HEK293 (cell line): ENCODE results near the gene CAMK2D.

Experiments
- CTCF ChIA-PET: fragments of 350-600 bp; formaldehyde crosslinking; extraction: SDS; loops from one replicate; lab custom pipeline; 2021; ENCODE audit warnings: antibody characterized with exemption; lab: Yijun Ruan, JAX
- POLR2A ChIA-PET: fragments of 300-600 bp; formaldehyde crosslinking; extraction: SDS; loops from one replicate; lab custom pipeline; 2020; ENCODE audit warnings: antibody characterized with exemption, inconsistent platforms; lab: Yijun Ruan, JAX
- H3K27ac ChIP-seq: fragments of 200-500 bp; sonication (Bioruptor generic); 2 replicates; pipeline ENCODE4 v1.5.1; 2014; ENCODE audit warnings: low read depth, low read length, control low read depth, inconsistent platforms; ENCODE audit errors: extremely low read depth
- H3K36me3 ChIP-seq, 2 experiments: fragments of 200-500 bp in 1 of 2; sonication (Bioruptor generic) in 1 of 2; 1 replicate in 1 of 2; 2 replicates in 1 of 2; pipeline ENCODE4 v1.5.1; 2014 to 2017; ENCODE audit warnings: inconsistent platforms in 2 of 2, low read length in 2 of 2; ENCODE audit not compliant: control insufficient read depth in 2 of 2, insufficient read depth in 1 of 2
- H3K4me1 ChIP-seq: fragments of 200-500 bp; sonication (Bioruptor generic); 2 replicates; pipeline ENCODE4 v1.5.1; 2014; ENCODE audit warnings: mild to moderate bottlenecking, low read length, inconsistent platforms; ENCODE audit not compliant: control insufficient read depth, insufficient read depth
- H3K4me3 ChIP-seq: 2 replicates; pipeline ENCODE4 v1.5.1; 2011; ENCODE audit warnings: low read depth, mild to moderate bottlenecking, control low read depth, low read length, moderate library complexity
- H3K9me3 ChIP-seq: fragments of 200-500 bp; sonication (Bioruptor generic); 2 replicates; pipeline ENCODE4 v1.5.1; 2014; ENCODE audit warnings: low read depth, low read length, inconsistent platforms; ENCODE audit not compliant: control insufficient read depth, insufficient read depth
- EGR2 ChIP-seq: fragments of 450-650 bp; formaldehyde crosslinking; IDR thresholded peaks from 2 replicates; pipeline ENCODE4 v1.5.1; 2016; ENCODE audit warnings: low read depth, missing biosample characterization, missing genetic modification characterization
- ELK4 ChIP-seq: IDR thresholded peaks from 2 replicates; pipeline ENCODE4 v1.6.1; 2011; ENCODE audit warnings: mild to moderate bottlenecking, low read depth, low read length, borderline replicate concordance
- GLIS1 ChIP-seq: fragments of 450-650 bp; formaldehyde crosslinking; IDR thresholded peaks from 2 replicates; pipeline ENCODE4 v1.5.1; 2016; ENCODE audit warnings: missing biosample characterization, missing genetic modification characterization
- GLIS2 ChIP-seq: fragments of 450-650 bp; formaldehyde crosslinking; IDR thresholded peaks from 2 replicates; pipeline ENCODE4 v1.5.1; 2016; ENCODE audit warnings: missing biosample characterization, missing genetic modification characterization
- KLF7 ChIP-seq: fragments of 450-650 bp; formaldehyde crosslinking; IDR thresholded peaks from 2 replicates; pipeline ENCODE4 v1.5.1; 2016; ENCODE audit warnings: missing biosample characterization, missing genetic modification characterization, borderline replicate concordance
- YY1 ChIP-seq: fragments of 450-650 bp; formaldehyde crosslinking; IDR thresholded peaks from 2 replicates; pipeline ENCODE4 v1.5.1; 2018; ENCODE audit warnings: missing biosample characterization, missing genetic modification characterization
- YY2 ChIP-seq: fragments of 450-650 bp; formaldehyde crosslinking; IDR thresholded peaks from 2 replicates; pipeline ENCODE4 v1.5.1; 2016; ENCODE audit warnings: missing biosample characterization, missing genetic modification characterization
- ZBTB20 ChIP-seq: fragments of 450-650 bp; formaldehyde crosslinking; IDR thresholded peaks from 2 replicates; pipeline ENCODE4 v1.5.1; 2016; ENCODE audit warnings: missing biosample characterization, missing genetic modification characterization
- ZBTB49 ChIP-seq: fragments of 450-650 bp; formaldehyde crosslinking; IDR thresholded peaks from 2 replicates; pipeline ENCODE4 v1.5.1; 2016; ENCODE audit warnings: missing biosample characterization, missing genetic modification characterization, low read depth
- ZFHX2 ChIP-seq: fragments of 450-650 bp; formaldehyde crosslinking; conservative IDR thresholded peaks from 2 replicates; pipeline ENCODE4 v1.5.1; 2016; ENCODE audit warnings: missing biosample characterization, missing genetic modification characterization
- ZFP3 ChIP-seq: fragments of 450-650 bp; formaldehyde crosslinking; IDR thresholded peaks from 2 replicates; pipeline ENCODE4 v1.5.1; 2016; ENCODE audit warnings: low read depth, missing biosample characterization, missing genetic modification characterization
- ZNF140 ChIP-seq: fragments of 450-650 bp; formaldehyde crosslinking; IDR thresholded peaks from 2 replicates; pipeline ENCODE4 v1.5.1; 2016; ENCODE audit warnings: missing biosample characterization, missing genetic modification characterization
- ZNF184 ChIP-seq: fragments of 450-650 bp; IDR thresholded peaks from 2 replicates; pipeline ENCODE4 v1.5.1; 2018; ENCODE audit warnings: missing biosample characterization, mild to moderate bottlenecking, missing genetic modification characterization
- ZNF274 ChIP-seq, 2 experiments: fragments of 200-500 bp in 1 of 2; fragments of 450-650 bp in 1 of 2; sonication (Bioruptor generic) in 1 of 2; formaldehyde crosslinking in 1 of 2; IDR thresholded peaks; 2 replicates each; pipeline versions ENCODE4 v1.5.1 to v1.6.1; 2014 to 2016; ENCODE audit warnings: borderline replicate concordance in 1 of 2, inconsistent platforms in 1 of 2, low read length in 1 of 2, missing biosample characterization in 1 of 2, missing genetic modification characterization in 1 of 2
- ZNF311 ChIP-seq: fragments of 450-650 bp; formaldehyde crosslinking; IDR thresholded peaks from 2 replicates; pipeline ENCODE4 v1.5.1; 2017; ENCODE audit warnings: missing biosample characterization, missing genetic modification characterization, borderline replicate concordance
- ZNF48 ChIP-seq: fragments of 450-650 bp; formaldehyde crosslinking; IDR thresholded peaks from 2 replicates; pipeline ENCODE4 v1.5.1; 2016; ENCODE audit warnings: missing biosample characterization, missing genetic modification characterization
- ZNF521 ChIP-seq: fragments of 450-650 bp; formaldehyde crosslinking; IDR thresholded peaks from 2 replicates; pipeline ENCODE4 v1.5.1; 2017; ENCODE audit warnings: missing biosample characterization, mild to moderate bottlenecking, missing genetic modification characterization
- ZNF530 ChIP-seq: fragments of 450-650 bp; formaldehyde crosslinking; IDR thresholded peaks from 2 replicates; pipeline ENCODE4 v1.5.1; 2016; ENCODE audit warnings: low read depth, missing biosample characterization, missing genetic modification characterization
- ZNF548 ChIP-seq: fragments of 450-650 bp; formaldehyde crosslinking; IDR thresholded peaks from 2 replicates; pipeline ENCODE4 v1.5.1; 2016; ENCODE audit warnings: missing biosample characterization, missing genetic modification characterization
- TF ChIP-seq, protein P1 (sequence below): fragments of 450-650 bp; formaldehyde crosslinking; optimal IDR thresholded peaks from 2 replicates; pipeline ENCODE3; 2016; ENCODE audit warnings: missing biosample characterization, mild to moderate bottlenecking, missing genetic modification characterization
- TF ChIP-seq, protein P2 (sequence below): fragments of 450-650 bp; formaldehyde crosslinking; IDR thresholded peaks from 2 replicates; pipeline ENCODE4 v1.5.1; 2016; ENCODE audit warnings: missing biosample characterization, missing genetic modification characterization, borderline replicate concordance

The CAMK2D gene

GRCh38 chr4:113462286-113462685 is 299.3 kb downstream of the CAMK2D start:
- no peak overlapping the region for H3K4me3 ChIP-seq
- H3K36me3 ChIP-seq: peaks cover 0 to 4% of the 10 kb centered on the region in 2 experiments; a peak in 2 of 3 replicates
- CTCF ChIA-PET: no interaction called here
- no peaks in the 10 kb centered on the region for H3K9me3 ChIP-seq
- H3K4me1 ChIP-seq: no peaks in the 10 kb centered on the region
- no peak for TF ChIP-seq GLIS1 (tag by site-specific recombination)
- no peak for TF ChIP-seq ZNF274 (IDR thresholded peaks at IDR 0.05; ENCODE audit: low read length)
- TF ChIP-seq ZNF274 (tag by site-specific recombination; IDR thresholded peaks at IDR 0.05; ENCODE audit: borderline replicate concordance): no peak
- no peak for TF ChIP-seq YY2 (tag by site-specific recombination)
- TF ChIP-seq GLIS2 (tag by site-specific recombination): no peak
- TF ChIP-seq ZNF521: no peak
- no peak for TF ChIP-seq YY1 (tag by site-specific recombination)
- TF ChIP-seq ZNF548 (tag by site-specific recombination): no peak
- no peak for TF ChIP-seq ELK4
- TF ChIP-seq ZNF530: no peak
- TF ChIP-seq KLF7 (tag by site-specific recombination): no peak
- TF ChIP-seq, protein P1, sequence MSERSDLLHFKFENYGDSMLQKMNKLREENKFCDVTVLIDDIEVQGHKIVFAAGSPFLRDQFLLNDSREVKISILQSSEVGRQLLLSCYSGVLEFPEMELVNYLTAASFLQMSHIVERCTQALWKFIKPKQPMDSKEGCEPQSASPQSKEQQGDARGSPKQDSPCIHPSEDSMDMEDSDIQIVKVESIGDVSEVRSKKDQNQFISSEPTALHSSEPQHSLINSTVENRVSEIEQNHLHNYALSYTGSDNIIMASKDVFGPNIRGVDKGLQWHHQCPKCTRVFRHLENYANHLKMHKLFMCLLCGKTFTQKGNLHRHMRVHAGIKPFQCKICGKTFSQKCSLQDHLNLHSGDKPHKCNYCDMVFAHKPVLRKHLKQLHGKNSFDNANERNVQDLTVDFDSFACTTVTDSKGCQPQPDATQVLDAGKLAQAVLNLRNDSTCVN (tag by site-specific recombination): no peak
- TF ChIP-seq ZNF140 (tag by site-specific recombination): no peak
- no peak for TF ChIP-seq ZNF48 (tag by site-specific recombination)
- TF ChIP-seq ZBTB49 (tag by site-specific recombination): no peak
- TF ChIP-seq, all 188 proteins: peak for 0
- POLR2A ChIA-PET: no interaction called here
- no peak overlapping the region for H3K27ac ChIP-seq

GRCh38 chr4:113461281-113461680 is 300.3 kb downstream of the CAMK2D start:
- ChIA-PET CTCF (interaction anchor here (0.7 kb wide), 1 partner anchor 8 kb away, joined by 3 read pairs; no protein-coding TSS in a partner anchor), POLR2A (no interaction called here)
- TF ChIP-seq, protein P2, sequence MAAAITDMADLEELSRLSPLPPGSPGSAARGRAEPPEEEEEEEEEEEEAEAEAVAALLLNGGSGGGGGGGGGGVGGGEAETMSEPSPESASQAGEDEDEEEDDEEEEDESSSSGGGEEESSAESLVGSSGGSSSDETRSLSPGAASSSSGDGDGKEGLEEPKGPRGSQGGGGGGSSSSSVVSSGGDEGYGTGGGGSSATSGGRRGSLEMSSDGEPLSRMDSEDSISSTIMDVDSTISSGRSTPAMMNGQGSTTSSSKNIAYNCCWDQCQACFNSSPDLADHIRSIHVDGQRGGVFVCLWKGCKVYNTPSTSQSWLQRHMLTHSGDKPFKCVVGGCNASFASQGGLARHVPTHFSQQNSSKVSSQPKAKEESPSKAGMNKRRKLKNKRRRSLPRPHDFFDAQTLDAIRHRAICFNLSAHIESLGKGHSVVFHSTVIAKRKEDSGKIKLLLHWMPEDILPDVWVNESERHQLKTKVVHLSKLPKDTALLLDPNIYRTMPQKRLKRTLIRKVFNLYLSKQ: no peak
- TF ChIP-seq ZFHX2 (tag by site-specific recombination): peak; percentile 35; the same call in 1 of the 2 replicates
- TF ChIP-seq ZNF311: no peak
- TF ChIP-seq ZBTB20 (tag by site-specific recombination): no peak
- no peak for TF ChIP-seq ZNF184 (tag by site-specific recombination)
- TF ChIP-seq EGR2 (tag by site-specific recombination): peak; percentile 20; the same call in 1 of the 2 replicates
- TF ChIP-seq ZFP3 (tag by site-specific recombination): 0 out of 2 replicates have a peak, but pooled peaks have one; percentile 8
- H3K4me3 ChIP-seq: no peak overlapping the region
- peaks cover 0 to 9% of the 10 kb centered on the region in 2 experiments; a peak in 2 of 3 replicates for H3K36me3 ChIP-seq
- H3K4me1 ChIP-seq: no peaks in the 10 kb centered on the region
- no peaks in the 10 kb centered on the region for H3K9me3 ChIP-seq
- H3K27ac ChIP-seq: no peak overlapping the region
